ENCODE data around the gene C3orf70. TPM values are rescaled to one million over a fixed set of nuclear protein-coding genes. Genes with fewer than 3 reads are reported as not detected.
"Not testable (repeated sequence)": the region's sequence is repeated elsewhere in the genome, so short reads cannot be mapped to it uniquely, and the experiment has no call there.

C3orf70 gene
- total RNA-seq, 2 experiments from 2014 or later: 0.06 TPM

GRCh38 chr3:185120126-185120525, 32.7 kb downstream of the C3orf70 start:
- no peak for DNase-seq
- Mint-ChIP-seq H3K4me3 (no peak overlapping the region), H3K9me3 (peaks cover 2% of the 10 kb centered on the region), H3K27ac (no peak overlapping the region), H3K4me1 (no peaks in the 10 kb centered on the region), H3K36me3 (no peaks in the 10 kb centered on the region), H3K27me3 (peaks cover 35% of the 10 kb centered on the region)

- Mint-ChIP-seq H3K27ac (no peak overlapping the region), H3K27me3 (peaks cover 36% of the 10 kb centered on the region), H3K4me3 (no peak overlapping the region), H3K9me3 (peaks cover 2% of the 10 kb centered on the region), H3K4me1 (no peaks in the 10 kb centered on the region), H3K36me3 (no peaks in the 10 kb centered on the region)
- DNase-seq: no peak
Measured at GRCh38 chr3:185115371-185115770, 37.5 kb downstream of the C3orf70 start.

GRCh38 chr3:185114756-185115155, 38.1 kb downstream of the C3orf70 start:
- no peak for DNase-seq
- H3K9me3 Mint-ChIP-seq: peaks cover 2% of the 10 kb centered on the region
- H3K27ac Mint-ChIP-seq: no peak overlapping the region
- H3K36me3 Mint-ChIP-seq: no peaks in the 10 kb centered on the region
- peaks cover 33% of the 10 kb centered on the region for H3K27me3 Mint-ChIP-seq
- no peaks in the 10 kb centered on the region for H3K4me1 Mint-ChIP-seq
- no peak overlapping the region for H3K4me3 Mint-ChIP-seq

GRCh38 chr3:185112186-185112585, 40.7 kb downstream of the C3orf70 start:
- Mint-ChIP-seq H3K4me1 (no peaks in the 10 kb centered on the region), H3K27me3 (peaks cover 17% of the 10 kb centered on the region), H3K27ac (no peak overlapping the region), H3K4me3 (no peak overlapping the region), H3K9me3 (peaks cover 2% of the 10 kb centered on the region), H3K36me3 (no peaks in the 10 kb centered on the region)
- DNase-seq: no peak

- not testable (repeated sequence) for H3K27ac Mint-ChIP-seq, H3K36me3 Mint-ChIP-seq, H3K4me3 Mint-ChIP-seq, H3K4me1 Mint-ChIP-seq, DNase-seq
- H3K27me3 Mint-ChIP-seq: peaks cover 22% of the 10 kb centered on the region
- peaks cover 13% of the 10 kb centered on the region for H3K9me3 Mint-ChIP-seq
Measured at GRCh38 chr3:185109012-185109411, 43.8 kb downstream of the C3orf70 start.

GRCh38 chr3:185106256-185106890, 46.5 kb downstream of the C3orf70 start:
- H3K27ac Mint-ChIP-seq, DNase-seq: not testable (repeated sequence)

GRCh38 chr3:185103359-185104127, 49.3 kb downstream of the C3orf70 start:
- peaks cover 33% of the 10 kb centered on the region for H3K27me3 Mint-ChIP-seq
- H3K36me3 Mint-ChIP-seq: no peaks in the 10 kb centered on the region
- H3K27ac Mint-ChIP-seq: no peak overlapping the region
- H3K4me3 Mint-ChIP-seq: no peak overlapping the region
- no peaks in the 10 kb centered on the region for H3K4me1 Mint-ChIP-seq
- DNase-seq: no peak
- peaks cover 23% of the 10 kb centered on the region for H3K9me3 Mint-ChIP-seq

More at GRCh38 chr3:185106256-185106890, 46.5 kb downstream of the C3orf70 start:
- Mint-ChIP-seq H3K9me3 (peaks cover 26% of the 10 kb centered on the region), H3K27me3 (peaks cover 17% of the 10 kb centered on the region)
- not testable (repeated sequence) for H3K4me1 Mint-ChIP-seq, H3K36me3 Mint-ChIP-seq, H3K4me3 Mint-ChIP-seq

GRCh38 chr3:185094697-185095096, 58.2 kb downstream of the C3orf70 start:
- Mint-ChIP-seq H3K27ac (no peak overlapping the region), H3K9me3 (no peaks in the 10 kb centered on the region), H3K36me3 (no peaks in the 10 kb centered on the region), H3K27me3 (peaks cover 19% of the 10 kb centered on the region), H3K4me3 (no peak overlapping the region), H3K4me1 (no peaks in the 10 kb centered on the region)
- DNase-seq: no peak

- Mint-ChIP-seq H3K4me1 (no peaks in the 10 kb centered on the region), H3K27me3 (peaks cover 10% of the 10 kb centered on the region), H3K27ac (no peak overlapping the region), H3K36me3 (no peaks in the 10 kb centered on the region), H3K9me3 (no peaks in the 10 kb centered on the region), H3K4me3 (no peak overlapping the region)
- DNase-seq: no peak
Measured at GRCh38 chr3:185093116-185093515, 59.7 kb downstream of the C3orf70 start.

GRCh38 chr3:185090811-185091210, 62.0 kb downstream of the C3orf70 start:
- no peaks in the 10 kb centered on the region for H3K9me3 Mint-ChIP-seq
- no peaks in the 10 kb centered on the region for H3K4me1 Mint-ChIP-seq
- no peak for DNase-seq
- no peak overlapping the region for H3K27ac Mint-ChIP-seq
- peaks cover 5% of the 10 kb centered on the region for H3K27me3 Mint-ChIP-seq
- H3K36me3 Mint-ChIP-seq: no peaks in the 10 kb centered on the region
- no peak overlapping the region for H3K4me3 Mint-ChIP-seq

- H3K36me3 Mint-ChIP-seq: no peaks in the 10 kb centered on the region
- H3K27me3 Mint-ChIP-seq: no peaks in the 10 kb centered on the region
- no peak for DNase-seq
- no peak overlapping the region for H3K4me3 Mint-ChIP-seq
- no peaks in the 10 kb centered on the region for H3K4me1 Mint-ChIP-seq
- no peaks in the 10 kb centered on the region for H3K9me3 Mint-ChIP-seq
- no peak overlapping the region for H3K27ac Mint-ChIP-seq
Measured at GRCh38 chr3:185089751-185090150, 63.1 kb downstream of the C3orf70 start.

GRCh38 chr3:185089343-185089742, 63.5 kb downstream of the C3orf70 start:
- H3K4me3 Mint-ChIP-seq: no peak overlapping the region
- no peaks in the 10 kb centered on the region for H3K9me3 Mint-ChIP-seq
- H3K27me3 Mint-ChIP-seq: no peaks in the 10 kb centered on the region
- no peaks in the 10 kb centered on the region for H3K4me1 Mint-ChIP-seq
- H3K36me3 Mint-ChIP-seq: no peaks in the 10 kb centered on the region
- DNase-seq: no peak
- H3K27ac Mint-ChIP-seq: no peak overlapping the region

- Mint-ChIP-seq H3K9me3 (no peaks in the 10 kb centered on the region), H3K36me3 (no peaks in the 10 kb centered on the region), H3K4me1 (no peaks in the 10 kb centered on the region), H3K4me3 (no peak overlapping the region), H3K27me3 (no peaks in the 10 kb centered on the region), H3K27ac (no peak overlapping the region)
- no peak for DNase-seq
Measured at GRCh38 chr3:185087419-185087818, 65.4 kb downstream of the C3orf70 start.

GRCh38 chr3:185084901-185085300, 68.0 kb downstream of the C3orf70 start:
- Mint-ChIP-seq H3K4me1 (no peaks in the 10 kb centered on the region), H3K36me3 (no peaks in the 10 kb centered on the region), H3K27me3 (no peaks in the 10 kb centered on the region), H3K9me3 (no peaks in the 10 kb centered on the region), H3K27ac (no peak overlapping the region), H3K4me3 (no peak overlapping the region)
- DNase-seq: no peak

- Mint-ChIP-seq H3K27ac (no peak overlapping the region), H3K27me3 (no peaks in the 10 kb centered on the region), H3K4me1 (no peaks in the 10 kb centered on the region), H3K36me3 (no peaks in the 10 kb centered on the region), H3K4me3 (no peak overlapping the region), H3K9me3 (no peaks in the 10 kb centered on the region)
- DNase-seq: no peak
Measured at GRCh38 chr3:185084402-185084801, 68.5 kb downstream of the C3orf70 start.

- DNase-seq: no peak
- Mint-ChIP-seq H3K4me1 (no peaks in the 10 kb centered on the region), H3K27ac (no peak overlapping the region), H3K4me3 (no peak overlapping the region), H3K36me3 (no peaks in the 10 kb centered on the region), H3K9me3 (no peaks in the 10 kb centered on the region), H3K27me3 (no peaks in the 10 kb centered on the region)
Measured at GRCh38 chr3:185082829-185083228, 70.0 kb downstream of the C3orf70 start.

Measured in activated naive CD8-positive, alpha-beta T cell treated with anti-CD3 and anti-CD28 coated beads for 36 hours (primary cell).